ENCODE data around the gene MAPK10. TPM values are rescaled to one million over a fixed set of nuclear protein-coding genes. Genes with fewer than 3 reads are reported as not detected.

Gene MAPK10
- total RNA-seq, 2 experiments from 2014 or later = 0.28 to 0.36 TPM

GRCh38 chr4:86283371-86283770 is 76.5 kb downstream of the MAPK10 start:
- H3K4me1 Mint-ChIP-seq (ENCODE audit: low read depth) = no peaks in the 10 kb centered on the region
- no peak overlapping the region for H3K27ac Mint-ChIP-seq
- TF ChIP-seq CTCF (IDR thresholded peaks at IDR 0.05) = no peak
- intact Hi-C loops (cut with DNase I, micrococcal nuclease) = no loop called here
- H3K27me3 Mint-ChIP-seq = no peaks in the 10 kb centered on the region
- Histone ChIP-seq H3K4me3 (ENCODE audit: low read length) (no peak overlapping the region), H3K9me3 (ENCODE audit: control insufficient read depth in 1 of 2, insufficient read depth in 1 of 2, low read length in 2 of 2) (no peaks in the 10 kb centered on the region), H3K27ac (ENCODE audit: low read depth in 1 of 2, low read length in 2 of 2) (no peak overlapping the region), H3K36me3 (ENCODE audit: insufficient read depth, low read length) (no peaks in the 10 kb centered on the region), H3K27me3 (ENCODE audit: control insufficient read depth in 1 of 2, insufficient read depth in 2 of 2, low read length in 2 of 2) (no peaks in the 10 kb centered on the region), H3K4me1 (ENCODE audit: insufficient read depth, low read length) (no peaks in the 10 kb centered on the region)
- H3K36me3 Mint-ChIP-seq (ENCODE audit: low read depth) = no peaks in the 10 kb centered on the region
- ChIA-PET CTCF (no interaction called here), POLR2A (no interaction called here)
- no peak for ATAC-seq (ENCODE audit: poor library complexity)
- no peak for DNase-seq
- H3K9me3 Mint-ChIP-seq = no peaks in the 10 kb centered on the region
- H3K4me3 Mint-ChIP-seq = no peak overlapping the region

GRCh38 chr4:86280246-86280645 is 79.6 kb downstream of the MAPK10 start:
- Mint-ChIP-seq H3K4me1 (ENCODE audit: low read depth) (no peaks in the 10 kb centered on the region), H3K27ac (no peak overlapping the region), H3K9me3 (no peaks in the 10 kb centered on the region), H3K4me3 (no peak overlapping the region), H3K36me3 (ENCODE audit: low read depth) (no peaks in the 10 kb centered on the region), H3K27me3 (no peaks in the 10 kb centered on the region)
- Histone ChIP-seq H3K4me1 (ENCODE audit: insufficient read depth, low read length) (no peaks in the 10 kb centered on the region), H3K4me3 (ENCODE audit: low read length) (no peak overlapping the region), H3K27ac (ENCODE audit: low read depth in 1 of 2, low read length in 2 of 2) (no peak overlapping the region), H3K36me3 (ENCODE audit: insufficient read depth, low read length) (no peaks in the 10 kb centered on the region), H3K9me3 (ENCODE audit: control insufficient read depth in 1 of 2, insufficient read depth in 1 of 2, low read length in 2 of 2) (no peaks in the 10 kb centered on the region), H3K27me3 (ENCODE audit: control insufficient read depth in 1 of 2, insufficient read depth in 2 of 2, low read length in 2 of 2) (no peaks in the 10 kb centered on the region)
- no peak for TF ChIP-seq CTCF (IDR thresholded peaks at IDR 0.05)
- DNase-seq = no peak
- ChIA-PET CTCF (no interaction called here), POLR2A (no interaction called here)
- intact Hi-C loops (cut with DNase I, micrococcal nuclease) = no loop called here
- ATAC-seq (ENCODE audit: poor library complexity) = no peak

- DNase-seq (no peak), ATAC-seq (ENCODE audit: poor library complexity) (no peak)
- Mint-ChIP-seq H3K4me1 (ENCODE audit: low read depth) (no peaks in the 10 kb centered on the region), H3K4me3 (no peak overlapping the region), H3K36me3 (ENCODE audit: low read depth) (no peaks in the 10 kb centered on the region), H3K27ac (no peak overlapping the region), H3K9me3 (no peaks in the 10 kb centered on the region), H3K27me3 (no peaks in the 10 kb centered on the region)
- no peaks in the 10 kb centered on the region for H3K9me3 ChIP-seq (ENCODE audit: control insufficient read depth in 1 of 2, insufficient read depth in 1 of 2, low read length in 2 of 2)
- ChIA-PET POLR2A (no interaction called here), CTCF (no interaction called here)
- H3K27ac ChIP-seq (ENCODE audit: low read depth in 1 of 2, low read length in 2 of 2) = no peak overlapping the region
- no peaks in the 10 kb centered on the region for H3K27me3 ChIP-seq (ENCODE audit: control insufficient read depth in 1 of 2, insufficient read depth in 2 of 2, low read length in 2 of 2)
- TF ChIP-seq CTCF (IDR thresholded peaks at IDR 0.05) = no peak
- H3K4me1 ChIP-seq (ENCODE audit: insufficient read depth, low read length) = no peaks in the 10 kb centered on the region
- intact Hi-C loops (cut with DNase I, micrococcal nuclease) = no loop called here
- H3K36me3 ChIP-seq (ENCODE audit: insufficient read depth, low read length) = no peaks in the 10 kb centered on the region
- H3K4me3 ChIP-seq (ENCODE audit: low read length) = no peak overlapping the region
These were observed 80.4 kb downstream of the MAPK10 start for GRCh38 chr4:86279293-86279960.
